MCF 10A (cell line): ENCODE data around the gene MYRIP. TPM values are rescaled to one million over a fixed set of nuclear protein-coding genes. Genes with fewer than 3 reads are reported as not detected.

Source experiments
- BruUV-seq: library from RNA; stranded (reverse); fragments of 400-500 nt; replicated peaks from 2 replicates; lab custom pipeline; 2021; lab: Mats Ljungman, UMichigan
- CTCF ChIA-PET: fragments of 300-600 bp; sonication (Branson Sonifier 250); formaldehyde crosslinking; extraction: SDS; loops from one replicate; lab custom pipeline; 2021; ENCODE audit warnings: antibody characterized with exemption, inconsistent platforms; lab: Yijun Ruan, JAX
- POLR2A ChIA-PET: fragments of 300-600, 350-650 bp; sonication (Branson Sonifier 250); formaldehyde crosslinking; extraction: SDS; loops from one replicate; lab custom pipeline; 2020; ENCODE audit warnings: antibody characterized with exemption, inconsistent platforms; lab: Yijun Ruan, JAX
- DNase-seq: peaks from one replicate; pipeline ENCODE4 v3.0.0-alpha.2; 2018; ENCODE audit not compliant: unreplicated experiment
- H3K27ac Mint-ChIP-seq: one replicate; pipeline ENCODE4 v1.8.0; 2022; ENCODE audit warnings: mild to moderate bottlenecking, low read depth, mixed read lengths; ENCODE audit not compliant: unreplicated experiment
- H3K27me3 Mint-ChIP-seq: one replicate; pipeline ENCODE4 v1.8.0; 2022; ENCODE audit warnings: mixed read lengths; ENCODE audit not compliant: insufficient read depth, unreplicated experiment
- H3K36me3 Mint-ChIP-seq: one replicate; pipeline ENCODE4 v1.8.0; 2022; ENCODE audit warnings: mild to moderate bottlenecking, moderate library complexity, mixed read lengths; ENCODE audit not compliant: insufficient read depth, unreplicated experiment
- H3K4me1 Mint-ChIP-seq: one replicate; pipeline ENCODE4 v1.8.0; 2022; ENCODE audit warnings: mixed read lengths; ENCODE audit not compliant: insufficient read depth, unreplicated experiment
- H3K4me3 Mint-ChIP-seq: one replicate; pipeline ENCODE4 v1.8.0; 2022; ENCODE audit warnings: mild to moderate bottlenecking, moderate library complexity, mixed read lengths; ENCODE audit not compliant: unreplicated experiment
- H3K9me3 Mint-ChIP-seq: one replicate; pipeline ENCODE4 v1.8.0; 2022; ENCODE audit warnings: mixed read lengths; ENCODE audit not compliant: unreplicated experiment
- intact Hi-C: fragments of 100-400 bp; cut with micrococcal nuclease; formaldehyde crosslinking; loops from 2 replicates; pipeline ENCODE4 v1.14.1; 2022
- total RNA-seq: library from RNA; stranded (reverse); gene quantifications from 2 replicates; pipeline ENCODE4 v1.2.3, GENCODE V29; 2022
- TF ChIP-seq, protein P1 (sequence below): fragments of 200-600 bp; IDR thresholded peaks from one replicate; pipeline ENCODE4 v1.8.0; 2022; ENCODE audit warnings: antibody characterized with exemption, mild to moderate bottlenecking; ENCODE audit not compliant: unreplicated experiment

The MYRIP gene
- total RNA-seq, 1 experiment from 2014 or later = 0.19 TPM

DNA sequence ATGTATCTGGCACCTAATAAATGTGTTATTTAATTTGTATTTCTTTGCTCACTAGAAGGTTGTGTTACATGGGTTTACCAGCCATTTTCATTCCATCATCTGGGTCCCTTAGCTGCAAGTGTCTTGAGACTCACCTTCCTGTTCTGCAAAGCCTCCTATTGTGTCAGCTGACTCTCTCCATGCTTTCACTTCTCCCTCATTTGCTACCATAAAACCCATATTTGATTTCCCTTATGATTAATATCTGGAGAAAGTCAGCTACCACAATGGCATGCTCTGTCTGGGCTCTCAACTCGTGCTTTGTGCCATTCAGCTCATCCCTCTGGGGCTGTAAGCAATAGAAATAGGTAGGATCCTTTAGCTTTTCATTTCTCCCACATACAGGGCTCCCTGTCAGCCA lies 420.6 kb downstream of the MYRIP start:
- Mint-ChIP-seq H3K27ac (no peak overlapping the region), H3K36me3 (no peaks in the 10 kb centered on the region), H3K4me1 (no peaks in the 10 kb centered on the region), H3K4me3 (no peak overlapping the region), H3K27me3 (peaks cover 17% of the 10 kb centered on the region), H3K9me3 (no peaks in the 10 kb centered on the region)
- intact Hi-C loops = no loop called here
- POLR2A ChIA-PET = no interaction called here
- DNase-seq = no peak
- no TSS peak for BruUV-seq
- CTCF ChIA-PET = interaction anchor here (1.4 kb wide), 1 partner anchor 87 kb away, joined by 4 read pairs; no protein-coding TSS in a partner anchor
- TF ChIP-seq, protein P1, sequence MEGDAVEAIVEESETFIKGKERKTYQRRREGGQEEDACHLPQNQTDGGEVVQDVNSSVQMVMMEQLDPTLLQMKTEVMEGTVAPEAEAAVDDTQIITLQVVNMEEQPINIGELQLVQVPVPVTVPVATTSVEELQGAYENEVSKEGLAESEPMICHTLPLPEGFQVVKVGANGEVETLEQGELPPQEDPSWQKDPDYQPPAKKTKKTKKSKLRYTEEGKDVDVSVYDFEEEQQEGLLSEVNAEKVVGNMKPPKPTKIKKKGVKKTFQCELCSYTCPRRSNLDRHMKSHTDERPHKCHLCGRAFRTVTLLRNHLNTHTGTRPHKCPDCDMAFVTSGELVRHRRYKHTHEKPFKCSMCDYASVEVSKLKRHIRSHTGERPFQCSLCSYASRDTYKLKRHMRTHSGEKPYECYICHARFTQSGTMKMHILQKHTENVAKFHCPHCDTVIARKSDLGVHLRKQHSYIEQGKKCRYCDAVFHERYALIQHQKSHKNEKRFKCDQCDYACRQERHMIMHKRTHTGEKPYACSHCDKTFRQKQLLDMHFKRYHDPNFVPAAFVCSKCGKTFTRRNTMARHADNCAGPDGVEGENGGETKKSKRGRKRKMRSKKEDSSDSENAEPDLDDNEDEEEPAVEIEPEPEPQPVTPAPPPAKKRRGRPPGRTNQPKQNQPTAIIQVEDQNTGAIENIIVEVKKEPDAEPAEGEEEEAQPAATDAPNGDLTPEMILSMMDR = no peak

DNA sequence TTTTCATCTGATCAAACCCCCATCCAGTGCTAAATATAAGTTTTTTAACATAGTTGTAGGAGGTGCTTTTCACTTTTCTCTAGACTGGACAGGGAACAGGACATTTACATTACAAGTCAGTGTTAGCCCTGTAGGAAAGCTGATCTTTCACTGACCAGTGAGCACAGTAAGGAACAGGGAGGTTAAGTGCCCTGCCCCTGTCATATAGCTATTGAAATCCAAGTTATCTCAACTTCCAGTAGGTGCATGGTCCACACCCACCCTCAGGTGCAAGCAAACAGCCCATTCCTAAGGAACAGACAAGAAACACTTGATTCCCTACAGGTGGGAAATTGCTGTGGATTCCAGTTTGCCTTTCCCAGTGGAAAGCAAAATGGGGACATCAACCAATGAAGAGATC lies 421.0 kb downstream of the MYRIP start:
- peaks cover 15% of the 10 kb centered on the region for H3K27me3 Mint-ChIP-seq
- BruUV-seq = no TSS peak
- no peaks in the 10 kb centered on the region for H3K36me3 Mint-ChIP-seq
- ChIA-PET CTCF (interaction anchor here (0.7 kb wide), 2 partner anchors 11 to 50 kb away, joined by 3 to 4 read pairs; no protein-coding TSS in a partner anchor), POLR2A (no interaction called here)
- intact Hi-C loops = no loop called here
- H3K27ac Mint-ChIP-seq = no peak overlapping the region
- no peak overlapping the region for H3K4me3 Mint-ChIP-seq
- TF ChIP-seq, protein P1 = no peak
- no peak for DNase-seq
- no peaks in the 10 kb centered on the region for H3K4me1 Mint-ChIP-seq
- H3K9me3 Mint-ChIP-seq = no peaks in the 10 kb centered on the region

DNA sequence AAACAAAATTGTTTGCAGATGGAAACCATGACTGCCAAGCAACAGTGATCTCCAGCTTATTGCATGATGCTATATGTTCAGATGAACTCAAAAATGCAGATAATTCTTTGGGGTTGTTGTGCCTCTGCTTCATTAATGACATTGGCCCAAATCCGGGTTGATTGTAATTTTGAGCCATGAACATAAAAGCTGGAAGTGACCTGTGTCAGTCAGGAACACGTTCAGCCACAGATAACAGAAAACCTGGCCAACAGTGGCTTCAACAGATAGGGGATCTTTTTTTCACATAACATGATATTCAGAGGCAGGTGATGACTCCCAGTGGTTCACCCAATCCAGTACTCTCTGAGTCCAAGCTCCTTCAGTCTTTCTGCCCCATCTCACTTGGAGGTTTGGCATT lies 423.2 kb downstream of the MYRIP start:
- Mint-ChIP-seq H3K27me3 (no peaks in the 10 kb centered on the region), H3K4me3 (no peak overlapping the region), H3K27ac (no peak overlapping the region), H3K4me1 (no peaks in the 10 kb centered on the region), H3K36me3 (no peaks in the 10 kb centered on the region), H3K9me3 (no peaks in the 10 kb centered on the region)
- ChIA-PET POLR2A (interaction anchor here (0.8 kb wide), 1 partner anchor 198 kb away, joined by 4 read pairs; no protein-coding TSS in a partner anchor), CTCF (interaction anchor here (0.6 to 2.1 kb wide), 2 partner anchors 36 to 41 kb away, joined by 3 to 5 read pairs; no protein-coding TSS in a partner anchor)
- BruUV-seq = no TSS peak
- TF ChIP-seq, protein P1 = no peak
- no peak for DNase-seq
- intact Hi-C loops = no loop called here

DNA sequence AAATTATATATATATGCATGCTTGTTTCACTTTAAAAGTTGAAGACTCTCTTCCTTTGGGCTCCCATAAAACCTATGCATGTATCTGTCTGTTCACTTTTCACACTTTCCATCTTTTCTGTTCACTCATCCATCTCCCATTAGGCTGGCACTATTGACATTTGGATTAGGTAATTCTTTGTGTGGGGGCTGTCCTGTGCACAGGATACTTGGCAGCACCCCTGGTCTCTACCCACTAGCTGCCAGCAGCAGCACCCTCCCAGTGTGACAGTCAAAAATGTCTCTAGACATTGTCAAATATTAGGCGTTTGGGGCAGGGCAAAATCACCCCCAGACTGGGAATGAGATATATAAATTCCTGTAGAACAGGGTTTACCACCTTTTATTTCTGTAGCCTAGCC lies 427.8 kb downstream of the MYRIP start:
- Mint-ChIP-seq H3K9me3 (no peaks in the 10 kb centered on the region), H3K4me3 (no peak overlapping the region), H3K27me3 (no peaks in the 10 kb centered on the region), H3K27ac (no peak overlapping the region), H3K4me1 (no peaks in the 10 kb centered on the region), H3K36me3 (no peaks in the 10 kb centered on the region)
- no peak for DNase-seq
- intact Hi-C loops = no loop called here
- no TSS peak for BruUV-seq
- TF ChIP-seq, protein P1 = no peak
- CTCF ChIA-PET = interaction anchor here (0.6 kb wide), 2 partner anchors 30 to 966 kb away, joined by 4 to 5 read pairs; no protein-coding TSS in a partner anchor
- POLR2A ChIA-PET = no interaction called here
